BLaER1 (cell line): ENCODE data around the gene HSPB1.
A peak's percentile ranks its signal among the peaks of the same experiment; 100 is the strongest.
"Not testable (repeated sequence)": the region's sequence is repeated elsewhere in the genome, so short reads cannot be mapped to it uniquely, and the experiment has no call there.

Source experiments
- H3K27ac ChIP-seq: shearing (Covaris generic); formaldehyde crosslinking; 2 replicates; pipeline ENCODE4 v1.8.1; 2022
- H3K27me3 ChIP-seq: shearing (Covaris generic); formaldehyde crosslinking; 2 replicates; pipeline ENCODE4 v1.8.1; 2022
- H3K36me3 ChIP-seq: shearing (Covaris generic); formaldehyde crosslinking; 2 replicates; pipeline ENCODE4 v1.8.1; 2022
- H3K4me1 ChIP-seq: shearing (Covaris generic); formaldehyde crosslinking; 2 replicates; pipeline ENCODE4 v1.8.1; 2022
- H3K4me2 ChIP-seq: shearing (Covaris generic); formaldehyde crosslinking; 2 replicates; pipeline ENCODE4 v1.8.1; 2022
- H3K4me3 ChIP-seq: shearing (Covaris generic); formaldehyde crosslinking; 2 replicates; pipeline ENCODE4 v1.8.1; 2022
- H3K9ac ChIP-seq: shearing (Covaris generic); formaldehyde crosslinking; 2 replicates; pipeline ENCODE4 v1.8.1; 2022
- H3K9me3 ChIP-seq: shearing (Covaris generic); formaldehyde crosslinking; 2 replicates; pipeline ENCODE4 v1.8.1; 2022
- H4K20me1 ChIP-seq: shearing (Covaris generic); formaldehyde crosslinking; 2 replicates; pipeline ENCODE4 v1.8.1; 2022
- Cebpa-rat ChIP-seq: shearing (Covaris generic); IDR thresholded peaks from 2 replicates; pipeline ENCODE4 v1.8.1; 2022

HSPB1 gene

DNA sequence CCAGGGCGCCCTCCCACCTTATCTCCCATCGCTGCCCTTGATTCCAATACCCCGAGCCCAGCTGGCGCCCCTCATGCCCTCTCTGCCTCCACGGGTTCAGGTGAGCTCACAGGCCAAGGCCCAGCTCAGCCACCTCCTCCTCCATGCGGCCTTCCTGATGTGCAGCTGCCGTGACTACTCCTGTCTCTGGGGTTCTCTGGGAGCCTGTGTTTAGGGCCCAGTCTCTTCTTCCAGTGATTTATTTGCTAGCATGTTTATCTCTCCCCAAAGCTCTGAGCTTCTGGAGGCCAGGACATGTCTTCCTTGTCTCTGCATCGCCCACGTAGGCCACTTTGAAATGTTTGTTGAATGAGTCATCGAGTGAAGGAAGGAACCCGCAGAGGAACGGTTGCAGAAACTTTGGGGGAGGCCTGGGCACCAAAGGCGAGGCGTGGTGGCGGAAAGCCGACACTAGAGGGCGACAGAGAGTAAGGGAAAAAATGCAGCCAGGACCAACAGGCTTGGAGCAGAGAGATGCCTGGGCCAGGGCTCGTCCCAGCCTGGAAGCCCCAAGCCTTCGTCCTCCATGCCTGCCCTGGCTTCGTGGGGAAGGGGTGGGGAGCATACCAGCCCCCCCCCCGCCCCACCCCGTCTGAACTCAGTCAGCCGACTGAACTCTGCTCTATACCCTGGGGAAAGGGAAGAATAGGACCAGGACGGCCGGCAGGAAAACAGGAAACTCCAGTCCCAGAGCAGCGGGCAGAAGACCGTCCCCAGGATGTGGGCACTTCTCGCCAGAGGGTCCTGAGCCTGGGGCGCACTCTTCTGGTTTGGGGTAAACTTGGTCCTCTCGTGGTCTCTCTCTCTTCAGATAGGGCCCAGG is 10.9 kb upstream of the HSPB1 start:
- Histone ChIP-seq H3K27me3 (no peaks in the 10 kb centered on the region), H3K9me3 (no peaks in the 10 kb centered on the region), H4K20me1 (no peaks in the 10 kb centered on the region), H3K4me1 (peaks cover 90% of the 10 kb centered on the region), H3K27ac (peak overlapping the region; percentile 82), H3K36me3 (no peaks in the 10 kb centered on the region), H3K9ac (peak overlapping the region; percentile 71), H3K4me2 (peak overlapping the region; percentile 98), H3K4me3 (peak overlapping the region; percentile 56)
- no peak for TF ChIP-seq Cebpa-rat

DNA sequence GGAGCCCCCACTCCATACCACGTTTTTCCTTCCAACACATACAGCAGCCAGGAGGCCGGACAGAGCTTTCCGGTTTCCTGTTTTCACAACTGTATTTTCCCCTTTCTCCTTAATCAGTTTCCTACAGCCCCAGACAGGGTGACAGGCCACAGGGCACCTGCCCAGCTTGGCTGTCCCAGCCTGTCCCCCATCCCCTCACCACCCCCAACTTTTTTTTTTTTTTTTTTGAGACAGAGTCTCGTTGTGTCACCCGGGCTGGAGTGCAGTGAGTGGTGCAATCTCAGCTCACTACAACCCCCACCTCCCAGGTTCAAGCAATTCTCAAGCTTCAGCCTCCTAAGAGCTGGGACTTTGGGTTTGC is 10.3 kb upstream of the HSPB1 start:
- peaks cover 90% of the 10 kb centered on the region for H3K4me1 ChIP-seq
- H3K27ac ChIP-seq = peak overlapping the region; percentile 82
- H3K4me2 ChIP-seq = peak overlapping the region; percentile 98
- no peaks in the 10 kb centered on the region for H3K9me3 ChIP-seq
- H3K36me3 ChIP-seq = no peaks in the 10 kb centered on the region
- H3K27me3 ChIP-seq = no peaks in the 10 kb centered on the region
- TF ChIP-seq Cebpa-rat = peak; percentile 57; the same call in 1 of the 2 replicates
- H3K4me3 ChIP-seq = peak overlapping the region; percentile 56
- H4K20me1 ChIP-seq = no peaks in the 10 kb centered on the region
- H3K9ac ChIP-seq = peak overlapping the region; percentile 71

DNA sequence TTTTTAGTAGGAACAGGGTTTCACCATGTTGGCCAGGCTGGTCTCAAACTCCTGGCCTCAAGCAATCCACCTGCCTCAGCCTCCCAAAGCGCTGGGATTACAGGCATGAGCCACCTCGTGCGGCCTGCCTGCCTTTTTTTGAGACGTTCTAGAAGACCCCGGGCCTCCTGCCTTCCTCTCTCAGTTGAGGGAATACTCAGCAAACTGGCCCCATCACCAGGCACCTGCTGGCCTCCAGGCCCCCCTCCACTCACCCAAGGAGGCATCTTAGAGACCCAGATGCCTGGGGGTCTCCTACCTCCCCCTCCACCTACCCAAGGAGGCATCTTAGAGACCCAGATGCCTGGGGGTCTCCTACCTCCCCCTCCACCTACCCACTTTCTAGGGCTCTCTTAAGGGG is 9.6 kb upstream of the HSPB1 start:
- not testable (repeated sequence) for H3K4me3 ChIP-seq

DNA sequence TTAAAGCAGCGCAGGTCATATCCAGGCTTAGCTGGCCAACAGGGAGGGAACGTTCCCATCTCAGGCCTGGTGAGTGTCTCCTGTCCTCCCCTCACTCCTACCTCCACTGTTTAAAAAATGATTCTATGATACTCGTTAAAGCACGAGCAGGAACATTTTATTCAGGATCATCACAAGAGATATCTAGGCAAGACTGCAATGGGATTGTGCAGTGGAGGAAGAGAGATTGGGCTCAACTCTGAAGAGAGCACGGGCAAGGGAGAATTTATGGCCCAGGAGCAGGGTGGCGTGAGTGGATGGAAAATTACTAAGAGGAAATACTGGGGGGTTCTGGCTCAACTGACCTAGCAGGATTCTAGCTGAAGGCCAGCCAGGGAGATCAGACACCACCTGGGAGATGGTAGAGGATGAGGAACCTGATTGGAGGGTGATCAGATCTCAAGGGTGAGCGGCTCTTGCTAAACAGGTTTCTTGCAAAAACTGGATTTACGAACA is 9.0 kb upstream of the HSPB1 start:
- peak overlapping the region; percentile 82 for H3K27ac ChIP-seq
- H4K20me1 ChIP-seq = no peaks in the 10 kb centered on the region
- peak overlapping the region; percentile 98 for H3K4me2 ChIP-seq
- H3K9ac ChIP-seq = no peak overlapping the region
- H3K36me3 ChIP-seq = no peaks in the 10 kb centered on the region
- H3K4me3 ChIP-seq = no peak overlapping the region
- H3K4me1 ChIP-seq = peaks cover 86% of the 10 kb centered on the region
- H3K27me3 ChIP-seq = no peaks in the 10 kb centered on the region
- TF ChIP-seq Cebpa-rat = no peak
- H3K9me3 ChIP-seq = no peaks in the 10 kb centered on the region

More for the DNA sequence above, 9.6 kb upstream of the HSPB1 start:
- not testable (repeated sequence) for H3K9ac ChIP-seq, H4K20me1 ChIP-seq, H3K36me3 ChIP-seq, H3K27me3 ChIP-seq, H3K9me3 ChIP-seq
- peak overlapping the region; percentile 82 for H3K27ac ChIP-seq
- peaks cover 86% of the 10 kb centered on the region for H3K4me1 ChIP-seq
- H3K4me2 ChIP-seq = peak overlapping the region; percentile 98

DNA sequence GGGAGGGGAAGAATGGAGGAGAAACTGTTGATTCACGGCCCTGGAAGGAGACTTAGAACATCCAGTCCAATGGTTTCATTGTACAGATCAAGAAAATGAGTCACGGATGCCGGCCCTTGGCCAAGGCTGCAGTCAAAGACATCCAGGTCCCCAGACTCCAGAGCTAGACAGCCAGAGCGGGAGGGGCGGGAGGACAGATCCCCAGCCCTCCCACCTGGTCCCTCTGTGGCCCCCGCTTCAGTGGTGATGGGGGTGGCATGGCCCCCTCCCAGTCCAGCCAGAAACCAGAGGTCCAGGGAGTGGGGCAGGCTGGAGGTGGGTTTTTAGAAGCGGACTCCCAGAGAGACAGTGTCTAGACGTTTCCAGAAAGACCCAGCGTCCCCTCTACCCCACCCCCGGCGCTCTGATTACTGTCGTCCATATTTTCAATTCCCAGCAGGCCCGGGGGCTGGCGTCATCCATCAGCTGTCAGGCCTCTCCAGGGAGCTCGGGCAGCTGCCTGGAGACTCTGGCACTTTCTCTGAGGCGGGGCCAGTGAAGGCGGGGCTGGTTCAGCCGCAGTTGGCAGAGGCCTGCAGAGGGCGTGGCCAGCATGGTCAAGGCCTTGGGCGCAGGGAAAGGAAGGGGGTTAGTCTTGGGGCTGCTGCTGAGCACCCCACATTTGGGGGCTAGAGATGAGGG is 8.0 kb upstream of the HSPB1 start:
- H3K27ac ChIP-seq = peak overlapping the region; percentile 82

DNA sequence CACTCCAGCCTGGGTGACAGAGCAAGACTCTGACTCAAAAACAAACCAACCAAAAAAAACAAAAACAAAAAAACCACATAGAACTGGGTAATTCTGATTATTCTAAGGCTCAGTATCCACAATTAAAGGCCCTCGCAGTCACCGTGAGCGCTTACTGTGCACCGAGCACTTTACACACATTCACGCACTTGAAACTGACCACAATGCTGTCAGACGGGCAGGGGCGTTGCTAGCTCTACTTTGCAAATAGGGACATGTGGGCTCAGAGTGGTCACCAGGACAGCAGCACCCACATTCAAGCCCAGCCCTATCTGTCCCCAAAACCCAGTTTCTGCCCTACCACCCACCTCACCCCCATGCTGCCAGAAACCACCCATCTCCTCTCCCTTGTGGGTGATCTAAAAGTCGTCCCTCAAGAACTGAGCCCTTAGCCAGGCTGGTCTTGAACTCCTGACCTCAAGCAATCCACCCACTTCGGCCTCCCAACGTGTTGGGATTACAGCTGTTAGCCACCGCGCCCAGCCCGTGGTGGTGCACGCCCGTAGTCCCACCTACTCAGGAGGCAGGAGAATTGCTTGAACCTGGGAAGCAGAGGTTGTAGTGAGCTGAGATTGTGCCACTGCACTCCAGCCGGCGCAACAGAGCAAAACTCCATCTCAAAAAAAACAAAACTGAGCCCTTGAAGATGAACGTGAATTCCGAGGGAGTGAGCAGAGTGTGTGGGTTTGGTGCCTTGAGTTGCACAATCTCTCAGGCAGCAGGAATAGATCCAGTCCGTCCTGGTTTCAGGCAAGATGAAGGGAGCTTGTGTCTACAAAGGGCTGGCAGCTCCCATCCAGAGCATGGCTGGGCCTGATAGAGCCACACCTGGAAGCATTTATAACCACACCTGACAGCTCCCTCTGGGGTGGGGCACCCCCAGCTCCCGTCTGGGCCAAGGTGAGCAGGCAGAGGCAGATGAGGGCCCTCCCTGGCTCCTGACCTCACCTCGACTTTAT is 5.4 kb upstream of the HSPB1 start:
- no peak overlapping the region for H3K4me3 ChIP-seq
- no peaks in the 10 kb centered on the region for H3K27me3 ChIP-seq
- H3K27ac ChIP-seq = 0 out of 2 replicates have a peak overlapping the region, but pooled peaks have one; percentile 13
- H3K9ac ChIP-seq = no peak overlapping the region
- no peak for TF ChIP-seq Cebpa-rat
- H4K20me1 ChIP-seq = no peaks in the 10 kb centered on the region
- H3K4me1 ChIP-seq = peaks cover 76% of the 10 kb centered on the region
- H3K4me2 ChIP-seq = peak overlapping the region; percentile 9; the same call in 1 of the 2 replicates
- no peaks in the 10 kb centered on the region for H3K9me3 ChIP-seq
- no peaks in the 10 kb centered on the region for H3K36me3 ChIP-seq

More for the DNA sequence above, 8.0 kb upstream of the HSPB1 start:
- Histone ChIP-seq H3K9me3 (no peaks in the 10 kb centered on the region), H4K20me1 (no peaks in the 10 kb centered on the region), H3K4me2 (peak overlapping the region; percentile 98), H3K4me1 (peaks cover 87% of the 10 kb centered on the region), H3K36me3 (no peaks in the 10 kb centered on the region), H3K4me3 (peak overlapping the region; percentile 61), H3K9ac (peak overlapping the region; percentile 64), H3K27me3 (no peaks in the 10 kb centered on the region)
- no peak for TF ChIP-seq Cebpa-rat

DNA sequence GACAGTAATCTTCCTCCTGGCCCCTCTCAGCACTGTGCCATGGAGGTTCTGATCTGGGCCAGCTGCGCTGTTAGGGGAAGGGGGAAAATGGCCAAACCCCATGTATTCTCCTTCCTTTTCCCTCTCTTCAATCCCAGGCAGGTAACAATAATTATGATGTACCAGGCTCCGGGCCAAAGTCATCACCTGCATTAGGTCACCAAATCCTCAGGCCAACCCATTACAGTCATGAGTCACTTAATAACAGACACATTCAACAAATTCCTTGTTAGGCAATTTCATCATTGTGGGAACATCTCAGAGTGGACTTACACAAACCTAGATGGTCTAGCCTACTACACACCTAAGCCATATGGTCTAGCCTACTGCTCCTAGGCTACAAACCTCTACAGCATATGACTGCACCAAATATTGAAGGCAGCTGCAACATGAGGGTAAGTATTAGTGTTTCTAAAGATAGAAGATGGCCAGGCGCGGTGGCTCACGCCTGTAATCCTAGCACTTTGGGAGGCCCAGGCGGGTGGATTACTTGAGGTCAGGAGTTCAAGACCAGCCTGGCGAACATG is 2.2 kb upstream of the HSPB1 start:
- Histone ChIP-seq H3K36me3 (peaks cover 11% of the 10 kb centered on the region), H3K4me3 (no peak overlapping the region), H3K27ac (no peak overlapping the region), H3K4me2 (no peak overlapping the region), H4K20me1 (0 out of 2 replicates have a peak, but pooled peaks cover 7% of the 10 kb centered on the region), H3K9me3 (no peaks in the 10 kb centered on the region), H3K27me3 (no peaks in the 10 kb centered on the region), H3K9ac (no peak overlapping the region), H3K4me1 (peaks cover 62% of the 10 kb centered on the region)
- TF ChIP-seq Cebpa-rat = no peak

DNA sequence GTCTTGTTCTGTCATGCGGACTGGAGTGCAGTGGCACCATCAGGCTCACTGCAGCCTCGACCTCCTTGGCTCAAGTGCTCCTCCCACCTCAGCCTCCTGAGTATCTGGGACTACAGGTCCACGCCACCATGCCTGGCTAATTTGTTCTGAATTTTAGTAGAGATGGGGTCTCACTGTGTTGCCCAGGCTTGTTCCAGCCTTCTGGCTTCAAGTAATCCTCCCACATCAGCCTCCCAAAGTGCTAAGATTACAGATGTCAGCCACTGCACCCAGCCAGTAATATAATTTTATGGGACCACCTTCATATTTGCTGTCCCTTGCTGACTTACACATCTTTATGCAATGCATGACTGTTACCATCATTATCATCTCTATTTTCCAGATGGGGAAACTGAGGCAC is 1.5 kb upstream of the HSPB1 start:
- Histone ChIP-seq H3K36me3 (peaks cover 11% of the 10 kb centered on the region), H3K9ac (no peak overlapping the region), H3K4me3 (no peak overlapping the region), H3K27ac (no peak overlapping the region), H3K9me3 (no peaks in the 10 kb centered on the region), H4K20me1 (0 out of 2 replicates have a peak, but pooled peaks cover 7% of the 10 kb centered on the region), H3K27me3 (no peaks in the 10 kb centered on the region), H3K4me2 (no peak overlapping the region), H3K4me1 (peaks cover 55% of the 10 kb centered on the region)
- TF ChIP-seq Cebpa-rat = no peak
